Common myeloid progenitor, CD34-positive (primary cell): ENCODE measurements around the gene TSPEAR. TPM values are rescaled to one million over a fixed set of nuclear protein-coding genes. Genes with fewer than 3 reads are reported as not detected.

Source experiments
- CTCF ChIA-PET: fragments of 350-600 bp; sonication (Branson Sonifier 250); formaldehyde crosslinking; loops from one replicate; lab custom pipeline; 2021; ENCODE audit warnings: antibody characterized with exemption; lab: Charles Lee
- POLR2A ChIA-PET: fragments of 350-600 bp; sonication (Branson Sonifier 250); formaldehyde crosslinking; loops from one replicate; lab custom pipeline; 2021; ENCODE audit warnings: antibody characterized with exemption; lab: Charles Lee
- DNase-seq, 3 donors: peaks; one replicate each; pipeline versions ENCODE4 v3.0.0 to v3.0.0-alpha.2; 2013
- H3K27ac ChIP-seq, 2 experiments: 1 replicate in 1 of 2; 2 replicates in 1 of 2; pipeline ENCODE4 v1.7.0; 2013; ENCODE audit warnings: inconsistent platforms in 2 of 2, low read length in 2 of 2, mild to moderate bottlenecking in 2 of 2, low read depth in 1 of 2, moderate library complexity in 1 of 2; ENCODE audit not compliant: severe bottlenecking in 2 of 2, insufficient read depth in 1 of 2, poor library complexity in 1 of 2
- H3K27me3 ChIP-seq, 5 experiments: replicated peaks in 2 of 5; 1 replicate in 3 of 5; 2 replicates in 2 of 5; pipeline versions ENCODE4 v1.6.1 to v1.7.0; 2013; ENCODE audit warnings: low read length in 4 of 5, mild to moderate bottlenecking in 2 of 5, moderate library complexity in 2 of 5, inconsistent platforms in 1 of 5; ENCODE audit not compliant: insufficient read depth in 5 of 5, control insufficient read depth in 4 of 5
- H3K36me3 ChIP-seq, 4 experiments: 1 replicate in 2 of 4; 2 replicates in 2 of 4; pipeline versions ENCODE4 v1.6.1 to v1.7.0; 2013; ENCODE audit warnings: low read length in 3 of 4, control low read depth in 1 of 4, mild to moderate bottlenecking in 1 of 4; ENCODE audit not compliant: control insufficient read depth in 4 of 4, insufficient read depth in 4 of 4
- H3K4me1 ChIP-seq, 4 experiments: 1 replicate in 3 of 4; 2 replicates in 1 of 4; pipeline versions ENCODE4 v1.6.1 to v1.7.1; 2013; ENCODE audit warnings: low read length in 3 of 4, mild to moderate bottlenecking in 3 of 4, control low read depth in 1 of 4, inconsistent platforms in 1 of 4, moderate library complexity in 1 of 4; ENCODE audit not compliant: control insufficient read depth in 4 of 4, insufficient read depth in 4 of 4; ENCODE audit errors: control extremely low read depth in 1 of 4
- H3K4me3 ChIP-seq, 7 experiments: 1 replicate in 4 of 7; 2 replicates in 3 of 7; pipeline versions ENCODE4 v1.5.1 to v1.7.0; 2013; ENCODE audit warnings: mild to moderate bottlenecking in 7 of 7, low read length in 6 of 7, moderate library complexity in 6 of 7, inconsistent platforms in 2 of 7, low read depth in 2 of 7, control low read depth in 1 of 7; ENCODE audit not compliant: insufficient read depth in 4 of 7, control insufficient read depth in 1 of 7; ENCODE audit errors: extremely low read depth in 1 of 7
- H3K9me3 ChIP-seq, 5 experiments: 1 replicate in 4 of 5; 2 replicates in 1 of 5; pipeline versions ENCODE4 v1.6.1 to v1.7.1; 2013; ENCODE audit warnings: low read length in 4 of 5, mild to moderate bottlenecking in 2 of 5, inconsistent platforms in 1 of 5, low read depth in 1 of 5, moderate library complexity in 1 of 5; ENCODE audit not compliant: control insufficient read depth in 4 of 5, insufficient read depth in 2 of 5; ENCODE audit errors: control extremely low read depth in 1 of 5
- WGBS: methylation state at CpG from one replicate; pipeline ENCODE4 v1.1.5; 2013; ENCODE audit not compliant: insufficient coverage; 5-methylcytosine and 5-hydroxymethylcytosine counted together
- polyA plus RNA-seq: library from polyadenylated mRNA; unstranded; fragments of 120-200 nt; gene quantifications from one replicate; pipeline ENCODE4 v1.2.1, GENCODE V29; 2013

Gene TSPEAR
- 0.04 TPM for polyA plus RNA-seq

- DNase-seq: peak in 1 of 3 donors; percentile 7
- Histone ChIP-seq H3K27me3 (peaks cover 17 to 99% (median 70%) of the 10 kb centered on the region in 5 experiments), H3K36me3 (no peaks in the 10 kb centered on the region), H3K4me3 (no peak within 1 kb of the TSS), H3K9me3 (peaks cover 0 to 10% (median 3%) of the 10 kb centered on the region in 5 experiments), H3K4me1 (peaks cover 0 to 8% (median 3%) of the 10 kb centered on the region in 4 experiments), H3K27ac (no peak within 1 kb of the TSS)
- WGBS: 3% methylated on average over 33 of the region's 41 CpGs
- ChIA-PET CTCF (no interaction called here), POLR2A (no interaction called here)
Observed at GRCh38 chr21:44711327-44712202, at the start of gene TSPEAR. TSPEAR (minus strand) TSS chr21:44711572; CDS start chr21:44711514, 58 bp downstream.

GRCh38 chr21:44760376-44760775, 49.0 kb upstream of the TSPEAR start:
- WGBS: 95% methylated on average over 7 of the region's 9 CpGs

DNA sequence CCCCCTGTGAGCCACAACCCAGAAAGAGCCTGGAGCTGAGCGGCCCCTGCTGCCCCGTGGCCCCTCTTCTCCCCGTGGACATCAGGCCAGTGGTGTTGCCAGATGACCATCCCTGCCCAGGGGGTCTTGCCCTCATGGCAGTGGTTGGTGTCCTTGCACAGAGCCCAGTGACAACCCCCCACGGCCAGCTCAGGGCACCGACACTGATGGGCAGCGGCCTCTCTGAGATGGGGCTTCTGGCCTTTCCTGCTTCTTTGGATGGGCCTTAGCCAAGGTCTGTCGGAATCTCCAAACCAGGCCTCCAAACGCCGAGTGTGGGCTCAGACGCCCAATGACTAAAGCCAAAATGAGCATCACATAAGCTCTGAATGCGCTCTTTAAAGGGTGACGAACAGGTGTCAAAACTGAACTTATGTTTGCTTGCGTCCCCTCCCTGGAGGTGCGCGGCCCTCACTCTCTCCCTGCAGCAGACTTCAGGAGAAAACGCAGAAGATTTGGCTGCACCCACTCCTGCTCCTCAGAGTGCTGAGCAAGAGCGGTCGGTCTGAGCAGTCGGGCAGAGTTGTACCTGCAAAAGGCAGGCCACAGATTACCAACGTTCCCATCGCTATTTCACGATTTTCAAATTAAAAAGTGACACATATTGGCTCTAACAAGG, 48.4 kb upstream of the TSPEAR start:
- Histone ChIP-seq H3K36me3 (no peaks in the 10 kb centered on the region), H3K4me3 (no peak overlapping the region)
- CTCF ChIA-PET: no interaction called here

More at GRCh38 chr21:44760376-44760775, 49.0 kb upstream of the TSPEAR start:
- peaks cover 0 to 2% (median 0%) of the 10 kb centered on the region in 5 experiments for H3K27me3 ChIP-seq
- H3K27ac ChIP-seq: no peak overlapping the region
- peaks cover 0 to 3% (median 0%) of the 10 kb centered on the region in 5 experiments for H3K9me3 ChIP-seq
- DNase-seq: no peak
- ChIA-PET CTCF (no interaction called here), POLR2A (no interaction called here)
- H3K36me3 ChIP-seq: no peaks in the 10 kb centered on the region
- no peak overlapping the region for H3K4me3 ChIP-seq
- H3K4me1 ChIP-seq: no peaks in the 10 kb centered on the region

DNA sequence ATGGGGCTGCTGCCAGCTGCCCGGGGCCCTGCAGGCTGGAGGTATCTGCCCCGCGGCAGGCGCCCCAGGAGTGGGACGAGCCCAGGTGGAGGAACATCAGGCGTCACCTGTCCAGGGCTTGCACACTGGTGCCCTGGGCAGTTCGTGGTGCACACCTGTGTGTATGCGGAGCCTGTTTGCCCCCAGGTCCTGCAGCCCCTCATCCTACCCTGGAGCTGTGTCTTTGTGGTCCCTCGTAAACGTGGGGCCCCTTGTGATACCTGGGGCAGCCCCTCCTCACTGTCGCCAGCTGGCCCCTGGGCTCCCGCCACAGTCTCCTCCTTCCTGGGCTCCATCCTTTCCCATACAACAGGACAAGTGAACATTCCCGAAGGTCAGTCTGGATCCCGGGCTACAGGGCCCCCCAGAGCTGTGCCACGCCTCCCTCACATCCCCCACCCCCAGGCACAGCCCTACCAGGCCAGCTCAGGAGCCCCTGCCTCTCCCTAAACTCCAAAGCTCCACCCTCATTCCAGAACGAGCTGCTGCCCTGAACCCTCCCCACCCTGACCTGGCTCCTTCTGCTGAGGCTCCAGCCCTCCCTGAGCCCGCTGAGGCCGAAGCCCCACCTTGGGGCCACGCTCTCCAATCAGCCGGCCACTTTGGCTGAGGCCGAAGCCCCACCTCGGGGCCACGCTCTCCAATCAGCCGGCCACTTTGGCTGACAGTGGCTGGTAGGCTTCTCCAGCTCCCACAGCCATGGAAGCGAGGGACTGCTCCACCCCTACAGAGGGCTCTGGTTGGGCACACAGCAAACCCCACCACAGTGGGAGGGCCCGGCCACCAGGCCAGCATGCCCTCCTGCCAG, 47.6 kb upstream of the TSPEAR start:
- Histone ChIP-seq H3K9me3 (peaks cover 0 to 7% (median 0%) of the 10 kb centered on the region in 5 experiments), H3K4me3 (no peak overlapping the region), H3K27me3 (peaks cover 0 to 2% (median 0%) of the 10 kb centered on the region in 5 experiments), H3K27ac (no peak overlapping the region), H3K4me1 (no peaks in the 10 kb centered on the region), H3K36me3 (no peaks in the 10 kb centered on the region)
- 91% methylated on average over 16 of the region's 26 CpGs for WGBS
- no peak for DNase-seq
- ChIA-PET CTCF (no interaction called here), POLR2A (no interaction called here)

More for the DNA sequence above, 48.4 kb upstream of the TSPEAR start:
- WGBS: 91% methylated on average over 20 of the region's 22 CpGs
- peaks cover 0 to 7% (median 0%) of the 10 kb centered on the region in 5 experiments for H3K9me3 ChIP-seq
- no peaks in the 10 kb centered on the region for H3K4me1 ChIP-seq
- DNase-seq: no peak
- POLR2A ChIA-PET: no interaction called here
- no peak overlapping the region for H3K27ac ChIP-seq
- peaks cover 0 to 2% (median 0%) of the 10 kb centered on the region in 5 experiments for H3K27me3 ChIP-seq

GRCh38 chr21:44758141-44758561, 46.8 kb upstream of the TSPEAR start:
- H3K4me1 ChIP-seq: no peaks in the 10 kb centered on the region
- CTCF ChIA-PET: no interaction called here
- H3K27me3 ChIP-seq: peaks cover 0 to 2% (median 0%) of the 10 kb centered on the region in 5 experiments
- H3K4me3 ChIP-seq: no peak overlapping the region
- peaks cover 0 to 7% (median 0%) of the 10 kb centered on the region in 5 experiments for H3K9me3 ChIP-seq
- no peak overlapping the region for H3K27ac ChIP-seq
- 96% methylated on average over 8 of the region's 8 CpGs for WGBS
- no peaks in the 10 kb centered on the region for H3K36me3 ChIP-seq
- DNase-seq: no peak
- POLR2A ChIA-PET: no interaction called here

DNA sequence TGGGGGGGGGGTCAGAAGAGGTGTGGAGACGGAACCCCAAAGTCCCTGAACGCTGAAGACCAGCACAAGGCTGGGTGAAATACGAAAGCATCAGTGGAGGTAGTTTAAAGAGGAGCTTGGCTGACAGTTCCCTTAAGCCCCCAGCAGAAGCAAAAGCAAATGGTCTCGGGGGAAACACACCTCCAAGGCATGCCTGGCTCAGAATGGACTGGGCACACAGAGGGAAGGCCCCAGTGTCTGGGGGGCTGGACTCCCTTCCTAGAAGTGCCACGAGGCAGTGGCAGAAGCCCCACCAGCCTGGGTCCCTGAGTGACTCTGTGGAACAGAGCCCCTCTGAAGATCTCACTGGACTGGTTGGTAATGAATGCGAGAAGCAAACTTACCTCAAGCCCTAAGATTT, 46.4 kb upstream of the TSPEAR start:
- no peak overlapping the region for H3K4me3 ChIP-seq
- H3K4me1 ChIP-seq: peaks cover 0 to under 1% (median 0%) of the 10 kb centered on the region in 4 experiments
- peaks cover 0 to 2% (median 0%) of the 10 kb centered on the region in 5 experiments for H3K27me3 ChIP-seq
- no peak overlapping the region for H3K27ac ChIP-seq
- ChIA-PET POLR2A (no interaction called here), CTCF (no interaction called here)
- 100% methylated on average over 5 of the region's 6 CpGs for WGBS
- H3K9me3 ChIP-seq: peaks cover 0 to 7% (median 0%) of the 10 kb centered on the region in 5 experiments
- no peak for DNase-seq
- H3K36me3 ChIP-seq: no peaks in the 10 kb centered on the region
